Spleen (tissue), 11 donors: ENCODE results near the gene HDAC7. TPM values are rescaled to one million over a fixed set of nuclear protein-coding genes. Genes with fewer than 3 reads are reported as not detected.
A peak's percentile ranks its signal among the peaks of the same experiment; 100 is the strongest.

Experiments
- DNase-seq: peaks from one replicate; pipeline ENCODE4 v3.0.0-alpha.2; 2020
- H3K27ac ChIP-seq, 8 donors: fragments of 200-600 bp; sonication (generic) in 7 of 8; 1 replicate in 4 of 8; 2 replicates in 4 of 8; pipeline versions ENCODE4 v1.5.0 to v1.8.0; 2016 to 2021; ENCODE audit warnings: inconsistent platforms in 4 of 8, mild to moderate bottlenecking in 4 of 8, moderate library complexity in 1 of 8
- H3K27me3 ChIP-seq, 7 donors: fragments of 200-600 bp; sonication (generic) in 6 of 7; replicated peaks in 1 of 7; 1 replicate in 4 of 7; 2 replicates in 3 of 7; pipeline versions ENCODE4 v1.5.0 to v1.8.0; 2016 to 2021; ENCODE audit warnings: inconsistent platforms in 3 of 7, mild to moderate bottlenecking in 1 of 7
- H3K36me3 ChIP-seq, 6 donors: fragments of 200-600 bp; sonication (generic) in 5 of 6; 1 replicate in 4 of 6; 2 replicates in 2 of 6; pipeline versions ENCODE4 v1.5.0 to v1.8.0; 2016 to 2021; ENCODE audit warnings: inconsistent platforms in 2 of 6
- H3K4me1 ChIP-seq, 6 donors: fragments of 200-600 bp; sonication (generic) in 5 of 6; 1 replicate in 3 of 6; 2 replicates in 3 of 6; pipeline versions ENCODE4 v1.5.0 to v1.8.0; 2016 to 2021; ENCODE audit warnings: inconsistent platforms in 3 of 6
- H3K4me3 ChIP-seq, 8 donors: fragments of 200-600 bp; sonication (generic) in 7 of 8; 1 replicate in 4 of 8; 2 replicates in 4 of 8; pipeline versions ENCODE4 v1.5.0 to v1.8.0; 2016 to 2021; ENCODE audit warnings: inconsistent platforms in 4 of 8, mild to moderate bottlenecking in 4 of 8, moderate library complexity in 2 of 8
- H3K9me3 ChIP-seq, 8 donors: fragments of 200-600 bp; sonication (generic) in 7 of 8; 1 replicate in 4 of 8; 2 replicates in 4 of 8; pipeline versions ENCODE4 v1.5.0 to v1.8.0; 2016 to 2021; ENCODE audit warnings: inconsistent platforms in 4 of 8
- CTCF ChIP-seq, 11 experiments: fragments of 200-600 bp in 7 of 11; fragments of 450-650 bp in 4 of 11; sonication (generic) in 4 of 11; IDR thresholded peaks in 8 of 11; conservative IDR thresholded peaks in 3 of 11; 1 replicate in 7 of 11; 2 replicates in 4 of 11; pipeline versions ENCODE4 v1.4.0 to v1.8.0; 2016 to 2021; ENCODE audit warnings: antibody characterized with exemption in 11 of 11, inconsistent platforms in 4 of 11, mild to moderate bottlenecking in 1 of 11
- POLR2A ChIP-seq, 3 donors: fragments of 450-650 bp; IDR thresholded peaks; one replicate each; pipeline ENCODE4 v1.5.1; 2017; ENCODE audit warnings: antibody characterized with exemption in 3 of 3, mild to moderate bottlenecking in 1 of 3
- POLR2AphosphoS5 ChIP-seq, 3 donors: sonication (generic); formaldehyde crosslinking; IDR thresholded peaks; one replicate each; pipeline ENCODE4 v1.5.1; 2017; ENCODE audit warnings: antibody characterized with exemption in 3 of 3
- WGBS, 5 donors: extraction: QIAGEN DNeasy Blood & Tissue Kit in 3 of 5; methylation state at CpG; one replicate each; pipeline versions ENCODE4 v1.1.5 to v1.1.7; 2013 to 2018; 5-methylcytosine and 5-hydroxymethylcytosine counted together
- intact Hi-C: fragments of 100-400 bp; cut with DNase I; formaldehyde crosslinking; loops from one replicate; pipeline ENCODE4 v1.15.0; 2023; ENCODE audit warnings: low total_unique reads
- polyA plus RNA-seq, 3 donors: library from polyadenylated mRNA; stranded (reverse); fragments of 200-250 nt; gene quantifications; one replicate each; pipeline ENCODE4 v1.2.1, GENCODE V29; 2013
- total RNA-seq, 7 donors: library from RNA; depleted of rRNA in 3 of 7; stranded (reverse); fragments of >200 nt in 3 of 7; fragmentation: NEBNext Ultra II Directional in 4 of 7; extraction: Animal tissue kit (Norgen Biotek cat#: 25700) in 4 of 7; gene quantifications; one replicate each; pipeline versions ENCODE4 v1.1.0 to v1.2.1, GENCODE V29; 2016 to 2021
- donor health status: healthy with polysubstance abuse.
- donor health status: DM: no; HTN: no; CAD: no; lungs with moderate emphysema.
- donor health status: DM: no; HTN: no; CAD: no.
- donor health status: Bipolar disorder and iron deficiency.
- donor health status: healthy.
- donor health status: DM: no; HTN: no; CAD: no.
- donor health status: DM: yes; HTN: yes; CAD: no.

Gene HDAC7
- total and polyA plus RNA-seq, 10 donors = 39.6 to 158 (median 101) TPM

DNA sequence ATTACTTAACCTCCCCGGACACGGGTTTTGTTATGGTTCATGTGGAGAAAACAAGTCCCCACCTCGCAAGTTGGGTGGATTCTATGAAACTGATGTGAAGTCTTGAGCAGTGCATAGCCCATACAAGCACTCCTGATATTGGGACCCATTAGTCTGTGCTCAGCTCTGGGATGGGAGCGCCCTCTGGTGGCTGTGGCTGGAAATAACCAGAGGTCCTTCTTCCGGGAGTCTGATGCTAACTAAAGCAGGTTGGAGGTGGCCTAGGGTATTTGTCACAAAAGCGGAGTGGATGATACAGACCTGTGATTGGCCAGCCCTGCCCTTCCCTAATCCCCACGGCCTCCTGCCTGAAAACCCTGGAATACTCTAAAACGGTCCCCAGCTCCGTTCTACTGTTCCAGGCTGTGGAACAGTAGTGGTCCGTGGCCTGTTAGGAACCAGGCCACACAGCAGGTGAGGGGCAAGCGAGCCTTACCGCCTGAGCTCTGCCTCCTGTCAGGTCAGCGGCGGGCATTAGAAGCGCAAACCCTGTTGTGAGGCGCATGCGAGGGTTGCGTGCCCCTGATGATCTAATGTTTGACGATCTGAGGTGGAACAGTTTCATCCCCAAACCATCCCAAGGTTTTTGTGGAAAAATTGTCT lies 40.3 kb downstream of the HDAC7 start:
- H3K27me3 ChIP-seq = no peaks in the 10 kb centered on the region
- 31 to 50% (median 45%) methylated on average over 16 to 19 of the region's 19 CpGs for WGBS, 5 donors
- no peak overlapping the region for H3K4me3 ChIP-seq
- TF ChIP-seq POLR2AphosphoS5 (IDR thresholded peaks at IDR 0.05) = peak; percentile 58 to 81 (median 62)
- no peak for TF ChIP-seq POLR2A (IDR thresholded peaks at IDR 0.05)
- peak; percentile 87 to 96 (median 94) for TF ChIP-seq CTCF (IDR thresholded peaks at IDR 0.05 in 8 of 11, conservative IDR thresholded peaks at IDR 0.05 in 3 of 11)
- H3K27ac ChIP-seq = peak overlapping the region in 3 of 8 donors; percentile 21 to 48 (median 42)
- peaks cover 21 to 74% (median 64%) of the 10 kb centered on the region in 6 donors for H3K4me1 ChIP-seq
- intact Hi-C loops = no loop called here
- H3K9me3 ChIP-seq = no peaks in the 10 kb centered on the region
- peak; percentile 96 for DNase-seq
- peaks cover 0 to 46% (median 28%) of the 10 kb centered on the region in 6 donors for H3K36me3 ChIP-seq

GRCh38 chr12:47778881-47779280 lies 40.8 kb downstream of the HDAC7 start:
- intact Hi-C loops = no loop called here
- Histone ChIP-seq H3K9me3 (no peaks in the 10 kb centered on the region), H3K27ac (peak overlapping the region in 1 of 8 donors; percentile 48), H3K4me3 (no peak overlapping the region), H3K4me1 (peaks cover 25 to 79% (median 69%) of the 10 kb centered on the region in 6 donors), H3K36me3 (peaks cover 0 to 41% (median 23%) of the 10 kb centered on the region in 6 donors), H3K27me3 (no peaks in the 10 kb centered on the region)
- TF ChIP-seq CTCF (IDR thresholded peaks at IDR 0.05 in 8 of 11, conservative IDR thresholded peaks at IDR 0.05 in 3 of 11) (no peak), POLR2AphosphoS5 (IDR thresholded peaks at IDR 0.05) (peak in 1 of 3 donors; percentile 55)
- DNase-seq = peak; percentile 80
- 70 to 78% (median 77%) methylated on average over 14 of the region's 14 CpGs for WGBS, 5 donors

- 28 to 47% (median 41%) methylated on average over 9 of the region's 9 CpGs for WGBS, 5 donors
- no peaks in the 10 kb centered on the region for H3K27me3 ChIP-seq
- TF ChIP-seq POLR2A (IDR thresholded peaks at IDR 0.05) = no peak
- TF ChIP-seq POLR2AphosphoS5 (IDR thresholded peaks at IDR 0.05) = peak; percentile 42 to 69 (median 57)
- no peaks in the 10 kb centered on the region for H3K9me3 ChIP-seq
- H3K4me1 ChIP-seq = peaks cover 26 to 83% (median 69%) of the 10 kb centered on the region in 6 donors
- DNase-seq = peak; percentile 83
- peak overlapping the region in 6 of 8 donors; percentile 27 to 93 (median 90) for H3K27ac ChIP-seq
- intact Hi-C loops = no loop called here
- peak overlapping the region in 1 of 8 donors; percentile 11 for H3K4me3 ChIP-seq
- peaks cover 0 to 32% (median 14%) of the 10 kb centered on the region in 6 donors for H3K36me3 ChIP-seq
These were observed 41.8 kb downstream of the HDAC7 start for GRCh38 chr12:47777741-47778558.

GRCh38 chr12:47777151-47777550 lies 42.6 kb downstream of the HDAC7 start:
- Histone ChIP-seq H3K27ac (peak overlapping the region in 7 of 8 donors; percentile 15 to 93 (median 90)), H3K4me1 (peaks cover 30 to 86% (median 73%) of the 10 kb centered on the region in 6 donors), H3K36me3 (peaks cover 0 to 24% (median 7%) of the 10 kb centered on the region in 6 donors), H3K27me3 (no peaks in the 10 kb centered on the region), H3K4me3 (peak overlapping the region in 1 of 8 donors; percentile 7), H3K9me3 (no peaks in the 10 kb centered on the region)
- WGBS, 5 donors = 28 to 75% (median 41%) methylated on average over 1 of the region's 1 CpG
- intact Hi-C loops = no loop called here
- TF ChIP-seq CTCF (IDR thresholded peaks at IDR 0.05 in 8 of 11, conservative IDR thresholded peaks at IDR 0.05 in 3 of 11) (no peak), POLR2A (IDR thresholded peaks at IDR 0.05) (no peak), POLR2AphosphoS5 (IDR thresholded peaks at IDR 0.05) (no peak)
- peak; percentile 73 for DNase-seq
